ENCODE measurements around the gene SMIM24. TPM values are rescaled to one million over a fixed set of nuclear protein-coding genes. Genes with fewer than 3 reads are reported as not detected.
A peak's percentile ranks its signal among the peaks of the same experiment; 100 is the strongest.
"Not testable (repeated sequence)": the region's sequence is repeated elsewhere in the genome, so short reads cannot be mapped to it uniquely, and the experiment has no call there.

The SMIM24 gene
- polyA plus RNA-seq, 1 experiment = 0.12 TPM

DNA sequence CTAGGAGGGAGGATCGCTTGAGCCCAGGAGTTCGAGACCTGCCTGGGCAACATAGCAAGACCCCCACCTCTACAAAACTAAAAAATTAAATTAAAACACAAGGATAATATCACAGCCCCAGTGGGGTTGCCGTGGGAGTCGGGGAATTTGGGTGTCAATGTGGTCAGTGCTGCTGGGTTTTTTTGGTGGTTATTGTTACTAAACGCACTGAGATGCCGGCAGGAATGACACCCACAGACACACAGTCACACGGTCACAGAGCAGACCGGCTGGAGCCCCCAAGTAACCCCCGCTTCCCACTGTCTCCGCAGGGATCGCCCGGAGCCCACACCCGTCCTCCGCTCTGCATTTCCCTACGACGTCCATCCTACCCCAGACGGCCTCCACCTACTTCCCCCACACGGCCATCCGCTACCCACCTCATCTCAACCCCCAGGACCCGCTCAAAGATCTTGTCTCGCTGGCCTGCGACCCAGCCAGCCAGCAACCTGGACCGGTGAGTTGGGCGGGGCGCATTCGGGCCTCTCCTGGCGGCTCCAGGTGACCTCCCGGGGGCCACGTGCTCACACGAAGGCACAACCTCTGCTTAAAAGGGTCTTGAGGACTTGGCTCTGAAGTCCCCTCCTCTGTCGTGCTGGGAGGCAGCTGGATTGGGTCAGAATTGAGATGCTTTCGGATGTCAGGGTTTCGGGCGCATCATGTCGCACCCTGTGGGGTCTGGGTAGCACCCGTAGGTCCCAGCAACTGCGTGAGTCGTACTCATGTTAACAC is 28.0 kb downstream of the SMIM24 start:
- Histone ChIP-seq H3K27me3 (ENCODE audit: control insufficient read depth, insufficient read depth, low read length) (no peaks in the 10 kb centered on the region), H3K36me3 (ENCODE audit: control insufficient read depth, insufficient read depth, low read length) (peaks cover 43% of the 10 kb centered on the region), H3K4me3 (ENCODE audit: low read depth, low read length) (no peak overlapping the region)
- DNase-seq (ENCODE audit: low read depth) = no peak
- ChIA-PET CTCF (no interaction called here), POLR2A (no interaction called here)
- TF ChIP-seq, protein P1, sequence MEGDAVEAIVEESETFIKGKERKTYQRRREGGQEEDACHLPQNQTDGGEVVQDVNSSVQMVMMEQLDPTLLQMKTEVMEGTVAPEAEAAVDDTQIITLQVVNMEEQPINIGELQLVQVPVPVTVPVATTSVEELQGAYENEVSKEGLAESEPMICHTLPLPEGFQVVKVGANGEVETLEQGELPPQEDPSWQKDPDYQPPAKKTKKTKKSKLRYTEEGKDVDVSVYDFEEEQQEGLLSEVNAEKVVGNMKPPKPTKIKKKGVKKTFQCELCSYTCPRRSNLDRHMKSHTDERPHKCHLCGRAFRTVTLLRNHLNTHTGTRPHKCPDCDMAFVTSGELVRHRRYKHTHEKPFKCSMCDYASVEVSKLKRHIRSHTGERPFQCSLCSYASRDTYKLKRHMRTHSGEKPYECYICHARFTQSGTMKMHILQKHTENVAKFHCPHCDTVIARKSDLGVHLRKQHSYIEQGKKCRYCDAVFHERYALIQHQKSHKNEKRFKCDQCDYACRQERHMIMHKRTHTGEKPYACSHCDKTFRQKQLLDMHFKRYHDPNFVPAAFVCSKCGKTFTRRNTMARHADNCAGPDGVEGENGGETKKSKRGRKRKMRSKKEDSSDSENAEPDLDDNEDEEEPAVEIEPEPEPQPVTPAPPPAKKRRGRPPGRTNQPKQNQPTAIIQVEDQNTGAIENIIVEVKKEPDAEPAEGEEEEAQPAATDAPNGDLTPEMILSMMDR (IDR thresholded peaks at IDR 0.05; ENCODE audit: insufficient read depth, low read depth, low read length) = no peak

DNA sequence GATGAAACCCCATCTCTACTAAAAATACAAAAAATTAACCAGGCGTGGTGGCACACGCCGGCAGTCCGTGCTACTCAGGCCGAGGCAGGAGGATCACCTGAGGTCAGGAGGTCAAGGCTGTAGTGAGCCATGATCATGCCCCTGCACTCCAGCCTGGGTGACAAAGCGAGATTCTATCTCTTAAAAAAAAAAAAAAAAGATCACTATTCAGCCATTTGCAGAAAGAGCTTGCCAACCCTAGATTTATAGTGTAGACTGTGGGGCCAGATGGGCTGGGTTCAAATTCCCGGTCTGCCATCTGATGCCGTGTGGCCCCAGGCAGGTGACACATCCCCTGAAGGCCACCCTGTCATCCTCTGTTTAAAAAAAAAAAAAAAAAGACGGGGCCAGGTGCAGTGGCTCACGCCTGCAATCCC is 28.9 kb downstream of the SMIM24 start:
- TF ChIP-seq, protein P1 (IDR thresholded peaks at IDR 0.05; ENCODE audit: insufficient read depth, low read depth, low read length) = no peak
- DNase-seq (ENCODE audit: low read depth) = no peak
- no peaks in the 10 kb centered on the region for H3K27me3 ChIP-seq (ENCODE audit: control insufficient read depth, insufficient read depth, low read length)
- H3K4me3 ChIP-seq (ENCODE audit: low read depth, low read length) = no peak overlapping the region
- ChIA-PET CTCF (interaction anchor here (1.5 kb wide), 1 partner anchor 21 kb away, joined by 4 read pairs; no protein-coding TSS in a partner anchor), POLR2A (no interaction called here)
- peaks cover 39% of the 10 kb centered on the region for H3K36me3 ChIP-seq (ENCODE audit: control insufficient read depth, insufficient read depth, low read length)

DNA sequence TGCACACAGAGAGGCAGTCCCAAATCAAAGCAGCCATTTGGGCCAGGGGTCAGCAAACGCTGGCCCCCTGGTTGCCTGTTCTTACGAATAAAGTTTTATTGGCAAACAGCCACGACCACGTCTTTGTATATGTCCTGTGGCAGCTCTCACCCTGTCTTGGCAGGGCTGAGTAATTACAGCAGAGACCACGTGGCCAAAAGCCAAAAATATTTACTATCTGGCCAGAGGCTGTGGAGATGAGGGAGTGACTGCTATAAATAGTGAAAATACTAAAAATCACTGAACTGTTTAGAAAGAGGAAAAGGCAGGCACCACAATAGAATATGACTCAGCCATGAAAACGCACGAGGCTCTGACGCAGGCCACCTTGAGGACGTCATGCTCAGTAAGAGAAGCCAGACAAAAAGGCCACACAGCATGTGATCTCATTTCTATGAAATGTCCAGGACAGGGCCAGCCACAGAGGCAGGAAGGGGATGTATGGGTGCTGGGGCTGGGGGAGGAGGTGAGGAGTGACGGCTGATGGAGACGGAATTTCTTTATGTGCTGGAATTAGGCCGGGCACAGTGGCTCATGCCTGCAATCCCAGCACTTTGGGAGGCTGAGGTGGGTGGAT is 29.4 kb downstream of the SMIM24 start:
- Histone ChIP-seq H3K27me3 (ENCODE audit: control insufficient read depth, insufficient read depth, low read length) (no peaks in the 10 kb centered on the region), H3K4me3 (ENCODE audit: low read depth, low read length) (no peak overlapping the region), H3K36me3 (ENCODE audit: control insufficient read depth, insufficient read depth, low read length) (peaks cover 40% of the 10 kb centered on the region)
- peak; percentile 100 for DNase-seq (ENCODE audit: low read depth)
- CTCF ChIA-PET = interaction anchor here (1.5 kb wide), 1 partner anchor 22 kb away, joined by 4 read pairs; no protein-coding TSS in a partner anchor
- TF ChIP-seq, protein P1 (IDR thresholded peaks at IDR 0.05; ENCODE audit: insufficient read depth, low read depth, low read length) = no peak
- POLR2A ChIA-PET = no interaction called here

DNA sequence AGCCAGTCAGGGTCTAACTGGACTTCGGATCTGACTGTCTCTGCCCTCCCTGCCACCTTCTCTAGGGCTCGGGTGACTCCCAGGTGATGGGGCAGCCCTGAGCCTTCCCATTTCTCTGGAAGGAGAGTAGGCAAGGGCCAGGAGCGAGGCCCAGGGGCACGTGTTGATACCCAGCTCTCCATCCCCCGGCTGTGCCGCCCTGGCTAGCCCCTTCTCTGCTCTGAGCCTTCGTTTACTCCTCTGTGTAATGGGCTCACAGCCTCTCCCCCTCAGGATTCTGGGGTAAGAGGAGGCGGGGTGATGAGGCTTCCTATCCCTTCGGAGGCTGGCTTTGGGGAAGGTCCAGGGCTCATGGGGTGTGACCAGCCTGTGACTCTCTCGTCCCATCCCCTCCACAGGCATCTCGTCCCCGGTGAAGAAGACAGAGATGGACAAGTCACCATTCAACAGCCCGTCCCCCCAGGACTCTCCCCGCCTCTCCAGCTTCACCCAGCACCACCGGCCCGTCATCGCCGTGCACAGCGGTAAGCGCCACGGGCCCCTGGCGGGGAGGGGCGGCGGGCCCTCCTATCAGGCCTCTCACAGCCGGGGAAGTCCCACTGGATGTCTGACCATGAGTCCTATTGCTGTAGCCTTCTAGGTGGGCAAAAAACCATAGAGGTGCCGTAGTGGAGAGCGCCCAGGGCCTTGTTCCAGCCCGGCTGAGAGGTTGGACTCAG is 31.6 kb downstream of the SMIM24 start:
- Histone ChIP-seq H3K27me3 (ENCODE audit: control insufficient read depth, insufficient read depth, low read length) (no peaks in the 10 kb centered on the region), H3K36me3 (ENCODE audit: control insufficient read depth, insufficient read depth, low read length) (peaks cover 44% of the 10 kb centered on the region), H3K4me3 (ENCODE audit: low read depth, low read length) (no peak overlapping the region)
- CTCF ChIA-PET = no interaction called here
- no peak for DNase-seq (ENCODE audit: low read depth)
- POLR2A ChIA-PET = no interaction called here
- TF ChIP-seq, protein P1 (IDR thresholded peaks at IDR 0.05; ENCODE audit: insufficient read depth, low read depth, low read length) = no peak

DNA sequence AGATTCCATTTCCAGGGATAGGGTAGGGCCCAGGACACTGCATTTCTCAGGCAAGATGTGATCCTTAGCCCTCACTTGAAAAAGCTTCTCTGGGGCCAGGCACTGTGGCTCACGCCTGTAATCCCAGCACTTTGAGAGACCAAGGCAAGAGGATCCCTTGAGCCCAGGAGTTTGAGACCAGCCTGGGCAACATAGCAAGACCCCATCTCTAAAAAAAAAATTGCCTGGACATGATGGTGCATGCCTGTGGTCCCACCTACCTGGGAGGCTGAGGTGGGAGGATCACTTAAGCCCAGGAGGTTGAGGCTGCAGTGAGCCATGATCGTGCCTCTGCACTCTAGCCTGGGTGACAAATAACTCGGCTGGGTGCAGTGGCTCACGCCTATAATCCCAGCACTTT is 33.7 kb downstream of the SMIM24 start:
- CTCF ChIA-PET = interaction anchor here (2.3 kb wide), 1 partner anchor 17 kb away, joined by 6 read pairs; no protein-coding TSS in a partner anchor
- H3K27me3 ChIP-seq (ENCODE audit: control insufficient read depth, insufficient read depth, low read length); H3K4me3 ChIP-seq (ENCODE audit: low read depth, low read length); POLR2A ChIA-PET; DNase-seq (ENCODE audit: low read depth): not testable (repeated sequence)
- peaks cover 34% of the 10 kb centered on the region for H3K36me3 ChIP-seq (ENCODE audit: control insufficient read depth, insufficient read depth, low read length)
